ENCODE data around the gene C4orf17. TPM values are rescaled to one million over a fixed set of nuclear protein-coding genes. Genes with fewer than 3 reads are reported as not detected.
"Not testable (repeated sequence)": the region's sequence is repeated elsewhere in the genome, so short reads cannot be mapped to it uniquely, and the experiment has no call there.

Gene C4orf17
- not detected for total RNA-seq

DNA sequence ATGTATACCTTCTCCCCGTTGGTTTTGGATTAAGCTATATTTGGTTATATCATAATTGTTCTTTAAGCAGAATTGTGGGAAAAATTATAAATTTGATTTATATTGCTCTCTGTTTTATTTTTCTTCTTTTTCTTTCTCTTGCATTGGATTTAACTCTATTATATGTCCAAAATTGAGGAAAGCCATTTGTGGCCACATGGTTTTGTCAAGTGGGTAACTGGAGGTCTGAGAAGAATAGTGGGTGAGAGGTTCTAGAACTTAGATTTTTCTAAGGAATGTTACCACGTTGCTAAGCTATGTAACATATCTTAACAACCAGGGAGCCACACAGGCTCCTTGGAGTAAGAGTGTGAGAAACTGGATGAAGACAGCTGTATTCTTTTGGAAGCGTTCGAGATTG lies at the start of gene C4orf17:
Gene C4orf17, plus strand, starts transcription at position 301 of the 400 bp plus-strand sequence. CDS start 2,061 bp downstream, outside the sequence.
- Mint-ChIP-seq H3K4me1 (ENCODE audit: low read depth) (peaks cover 38% of the 10 kb centered on the region), H3K9me3 (no peaks in the 10 kb centered on the region)

DNA sequence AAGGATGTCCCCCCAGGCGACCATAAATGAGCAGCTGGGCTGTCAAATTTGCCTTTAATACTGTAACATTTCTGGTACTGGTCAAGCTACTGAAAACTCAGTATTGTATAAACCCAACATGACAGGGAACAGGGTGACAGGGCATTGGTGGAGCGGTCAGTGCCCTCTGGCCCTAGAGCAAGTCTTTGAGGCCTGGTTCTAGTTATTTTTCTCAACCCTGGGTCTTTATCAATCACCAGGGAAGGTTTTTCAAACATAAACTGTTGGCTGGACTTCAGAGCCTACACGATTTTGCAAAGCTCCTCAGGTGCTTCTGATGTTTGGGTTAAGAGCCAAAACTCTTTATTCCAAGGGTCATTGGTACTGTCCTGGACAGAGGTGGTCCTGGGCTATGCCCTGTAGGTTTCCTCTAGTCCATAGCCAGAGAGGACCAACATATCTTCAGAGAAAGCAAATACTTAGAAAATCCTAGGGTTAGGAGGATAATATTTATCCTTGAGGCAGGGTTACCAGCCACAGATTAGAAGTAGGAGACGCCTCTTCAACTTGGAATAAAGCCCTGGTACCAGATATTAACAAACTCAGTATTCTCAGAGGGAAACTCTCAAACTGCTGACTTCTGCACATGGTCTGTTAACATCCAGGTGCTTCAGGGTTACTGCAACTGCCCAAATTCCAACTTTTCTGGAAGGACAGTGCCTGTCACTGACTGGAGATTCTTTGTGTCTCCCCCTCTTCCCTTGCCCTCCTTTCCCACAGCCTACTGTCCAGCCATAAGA lies 49.0 kb upstream of the C4orf17 start:
- H3K4me3 Mint-ChIP-seq: no peak overlapping the region
- no peaks in the 10 kb centered on the region for H3K4me1 Mint-ChIP-seq (ENCODE audit: low read depth)
- H3K36me3 Mint-ChIP-seq (ENCODE audit: insufficient read depth): no peaks in the 10 kb centered on the region
- H3K27me3 Mint-ChIP-seq (ENCODE audit: low read depth): peaks cover 13% of the 10 kb centered on the region
- ATAC-seq (no peak), DNase-seq (no peak)
- H3K9me3 Mint-ChIP-seq: no peaks in the 10 kb centered on the region

More for the DNA sequence above, at the start of gene C4orf17:
- ATAC-seq: no peak
- Mint-ChIP-seq H3K27me3 (ENCODE audit: low read depth) (peaks cover 3% of the 10 kb centered on the region), H3K36me3 (ENCODE audit: insufficient read depth) (no peaks in the 10 kb centered on the region), H3K4me3 (no peak within 1 kb of the TSS)
- no peak for DNase-seq

DNA sequence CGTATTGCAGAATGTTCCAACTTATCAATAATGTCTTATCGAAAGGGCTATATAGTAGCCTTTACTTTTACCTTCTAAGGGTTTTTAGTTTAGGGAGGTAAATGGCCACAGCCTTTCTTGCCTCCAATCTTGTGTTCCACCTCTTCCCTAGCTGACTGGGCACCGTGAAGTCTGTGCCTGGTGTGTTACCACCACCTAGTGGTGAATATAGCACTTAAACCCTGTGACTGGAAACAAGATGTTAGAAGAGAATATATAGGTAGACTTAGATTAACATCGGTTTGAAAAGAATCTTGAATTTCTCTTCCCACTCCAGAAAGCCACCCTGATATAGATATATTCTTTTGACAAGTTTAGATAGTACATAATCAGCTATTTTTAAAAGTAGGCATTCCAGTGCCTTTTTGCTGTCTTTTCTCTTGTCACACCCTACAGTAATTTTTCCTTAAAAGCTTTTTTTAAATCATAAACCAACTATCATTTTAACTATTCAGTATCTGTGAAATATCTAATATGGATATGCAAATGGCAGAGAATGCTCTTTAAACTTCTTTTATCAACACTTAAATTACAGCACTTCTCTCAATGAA lies 47.9 kb upstream of the C4orf17 start:
- no peak overlapping the region for H3K4me3 Mint-ChIP-seq
- H3K27me3 Mint-ChIP-seq (ENCODE audit: low read depth): peaks cover 10% of the 10 kb centered on the region
- H3K36me3 Mint-ChIP-seq (ENCODE audit: insufficient read depth): no peaks in the 10 kb centered on the region
- DNase-seq: peak; percentile 30
- no peaks in the 10 kb centered on the region for H3K4me1 Mint-ChIP-seq (ENCODE audit: low read depth)
- peak; percentile 63 to 71 for ATAC-seq
- H3K9me3 Mint-ChIP-seq: no peaks in the 10 kb centered on the region

DNA sequence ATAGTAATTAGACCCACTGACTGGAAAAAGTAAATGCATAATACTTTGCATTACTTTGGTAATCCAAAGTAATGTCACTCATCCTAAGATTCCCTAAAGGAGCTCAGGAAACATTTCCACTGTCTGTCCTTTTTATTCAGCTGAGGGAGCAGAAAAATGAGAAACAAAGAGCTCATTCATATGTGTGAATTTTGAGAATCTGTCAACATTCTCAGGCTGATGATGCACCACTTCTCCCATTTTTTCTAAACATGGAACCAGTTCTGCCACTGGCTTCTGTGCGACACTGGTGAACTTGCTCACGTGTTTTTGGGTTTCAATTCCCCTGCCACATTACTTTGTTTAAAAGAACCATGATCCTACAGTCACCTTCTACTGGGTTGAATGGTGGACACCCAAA lies 47.3 kb upstream of the C4orf17 start:
- no peak for ATAC-seq
- H3K9me3 Mint-ChIP-seq: no peaks in the 10 kb centered on the region
- H3K36me3 Mint-ChIP-seq (ENCODE audit: insufficient read depth): no peaks in the 10 kb centered on the region

DNA sequence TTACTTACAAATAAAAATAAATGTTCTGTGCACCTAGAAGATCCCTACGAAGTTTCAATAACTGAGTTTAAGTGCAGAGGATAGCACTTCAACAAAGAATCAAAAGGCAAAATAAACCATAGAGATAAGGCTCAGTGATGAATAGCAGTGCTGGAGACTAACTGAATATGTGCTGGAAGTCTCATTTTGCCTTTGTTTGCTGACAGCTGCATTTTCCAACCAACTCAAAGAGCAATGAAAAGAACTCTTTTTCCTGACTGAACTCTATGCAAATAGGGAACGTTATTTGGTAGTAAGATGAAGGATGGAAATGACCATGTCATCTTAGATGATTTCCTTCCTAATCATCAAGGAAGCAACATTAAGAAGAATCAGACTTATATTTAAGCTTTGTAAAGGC lies 42.9 kb upstream of the C4orf17 start:
- ATAC-seq (no peak), DNase-seq (no peak)
- Mint-ChIP-seq H3K27me3 (ENCODE audit: low read depth) (peaks cover 8% of the 10 kb centered on the region), H3K36me3 (ENCODE audit: insufficient read depth) (no peaks in the 10 kb centered on the region), H3K9me3 (no peaks in the 10 kb centered on the region), H3K4me1 (ENCODE audit: low read depth) (no peaks in the 10 kb centered on the region), H3K4me3 (no peak overlapping the region)

More for the DNA sequence above, 47.3 kb upstream of the C4orf17 start:
- Mint-ChIP-seq H3K4me3 (no peak overlapping the region), H3K27me3 (ENCODE audit: low read depth) (peaks cover 10% of the 10 kb centered on the region), H3K4me1 (ENCODE audit: low read depth) (no peaks in the 10 kb centered on the region)
- DNase-seq: no peak

DNA sequence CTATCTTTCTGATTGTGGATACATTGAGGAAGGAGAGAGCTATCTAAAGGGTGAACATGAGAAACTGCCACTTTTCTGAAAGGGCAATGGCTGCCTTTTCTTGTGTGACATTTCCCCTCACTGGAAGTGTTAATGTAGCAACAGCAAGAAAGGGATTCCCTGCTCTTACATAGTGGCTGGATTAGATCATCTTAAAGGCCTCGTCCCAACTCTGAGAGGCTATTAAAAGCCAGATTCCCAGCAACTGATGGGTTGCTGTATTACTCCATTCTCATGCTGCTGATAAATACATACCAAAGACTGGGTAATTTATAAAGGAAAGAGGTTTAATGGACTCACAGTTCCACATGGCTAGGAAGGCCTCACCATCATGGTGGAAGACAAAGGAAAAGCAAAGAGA lies 41.9 kb upstream of the C4orf17 start:
- DNase-seq (no peak), ATAC-seq (no peak)
- H3K27me3 Mint-ChIP-seq (ENCODE audit: low read depth): peaks cover 7% of the 10 kb centered on the region
- H3K4me3 Mint-ChIP-seq: no peak overlapping the region
- no peaks in the 10 kb centered on the region for H3K4me1 Mint-ChIP-seq (ENCODE audit: low read depth)
- no peaks in the 10 kb centered on the region for H3K9me3 Mint-ChIP-seq
- no peaks in the 10 kb centered on the region for H3K36me3 Mint-ChIP-seq (ENCODE audit: insufficient read depth)

DNA sequence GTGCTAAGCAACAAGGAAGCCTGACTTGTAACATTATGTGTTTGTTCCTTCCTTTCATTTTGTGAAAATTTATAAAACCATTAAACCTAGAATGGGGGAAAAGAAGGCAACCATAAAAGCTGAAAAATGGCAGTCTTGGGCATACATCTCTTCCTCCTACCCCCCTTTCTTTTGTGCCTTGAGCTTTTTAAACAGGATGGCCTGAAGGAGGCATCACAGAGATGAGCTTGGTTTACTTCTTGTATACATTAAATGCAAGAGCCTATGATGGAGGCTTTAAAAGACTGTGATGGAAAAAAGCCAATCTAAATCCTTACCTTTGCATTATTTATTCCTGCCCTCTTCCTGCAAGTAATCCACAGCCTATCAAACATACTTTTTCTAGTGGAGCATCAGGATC lies 39.5 kb upstream of the C4orf17 start:
- no peak for DNase-seq
- H3K36me3 Mint-ChIP-seq (ENCODE audit: insufficient read depth): no peaks in the 10 kb centered on the region
- no peak overlapping the region for H3K4me3 Mint-ChIP-seq
- peaks cover 2% of the 10 kb centered on the region for H3K27me3 Mint-ChIP-seq (ENCODE audit: low read depth)
- no peaks in the 10 kb centered on the region for H3K4me1 Mint-ChIP-seq (ENCODE audit: low read depth)
- H3K9me3 Mint-ChIP-seq: no peaks in the 10 kb centered on the region
- no peak for ATAC-seq

DNA sequence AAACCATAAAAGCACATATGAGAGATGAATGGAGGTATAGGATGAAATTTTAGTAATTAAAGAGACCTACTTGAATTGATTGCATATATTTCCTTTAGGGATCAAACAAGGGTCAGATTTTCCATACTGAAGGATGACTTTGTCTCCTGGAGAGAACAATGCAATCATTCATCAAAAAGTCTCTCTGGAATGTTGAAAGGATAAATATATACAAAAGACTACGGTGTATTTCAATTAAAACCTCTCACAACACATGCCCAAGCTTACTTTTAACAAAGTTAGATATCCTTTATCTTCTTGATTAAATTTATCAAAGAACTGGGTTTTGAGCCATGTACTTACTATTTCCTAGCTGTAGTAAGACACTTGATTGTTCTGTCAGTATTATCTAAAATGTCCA lies 38.9 kb upstream of the C4orf17 start:
- peaks cover 2% of the 10 kb centered on the region for H3K27me3 Mint-ChIP-seq (ENCODE audit: low read depth)
- no peaks in the 10 kb centered on the region for H3K9me3 Mint-ChIP-seq
- DNase-seq: no peak
- H3K4me3 Mint-ChIP-seq: no peak overlapping the region
- no peak for ATAC-seq
- H3K36me3 Mint-ChIP-seq (ENCODE audit: insufficient read depth): no peaks in the 10 kb centered on the region
- H3K4me1 Mint-ChIP-seq (ENCODE audit: low read depth): no peaks in the 10 kb centered on the region

DNA sequence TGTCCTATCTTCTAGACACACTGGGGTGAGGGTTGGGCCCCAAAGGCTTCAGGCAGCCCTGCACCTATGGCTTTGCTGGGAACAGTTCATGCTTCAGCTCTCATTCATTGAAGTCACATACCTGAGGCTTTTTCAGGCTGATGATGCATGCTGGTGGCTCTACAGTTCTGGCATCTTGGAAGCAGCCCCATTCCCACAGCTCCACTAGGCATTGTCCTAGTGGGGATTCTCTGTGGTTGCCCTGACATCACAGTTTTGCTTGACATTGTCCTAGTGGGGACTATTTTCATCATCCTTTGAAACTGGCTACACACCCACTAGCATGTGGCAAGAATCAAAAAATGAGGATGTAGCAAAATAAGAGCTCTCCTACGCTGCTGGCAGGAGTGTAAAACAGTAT lies 37.7 kb upstream of the C4orf17 start:
- Mint-ChIP-seq H3K4me3 (no peak overlapping the region), H3K36me3 (ENCODE audit: insufficient read depth) (no peaks in the 10 kb centered on the region), H3K9me3 (no peaks in the 10 kb centered on the region), H3K4me1 (ENCODE audit: low read depth) (no peaks in the 10 kb centered on the region), H3K27me3 (ENCODE audit: low read depth) (peaks cover 2% of the 10 kb centered on the region)
- ATAC-seq (no peak), DNase-seq (no peak)

DNA sequence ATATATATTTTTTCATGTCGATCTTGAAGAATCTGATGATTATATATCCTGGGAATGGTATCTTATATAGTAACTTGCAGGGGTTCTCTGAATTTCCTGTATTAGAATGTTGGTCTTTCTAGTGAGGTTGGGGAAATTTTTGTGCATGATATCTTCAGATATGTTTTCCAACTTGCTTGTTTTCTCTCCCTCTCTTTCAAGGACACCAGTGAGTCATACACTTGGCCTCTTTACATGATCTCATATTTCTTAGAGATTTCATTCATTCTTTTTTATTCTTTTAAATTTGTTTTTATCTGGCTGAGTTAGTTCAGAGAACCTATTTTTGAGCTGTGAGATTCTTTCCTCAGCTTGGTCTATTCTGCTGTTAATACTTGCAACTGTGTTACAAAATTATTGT lies 27.2 kb upstream of the C4orf17 start:
- no peaks in the 10 kb centered on the region for H3K27me3 Mint-ChIP-seq (ENCODE audit: low read depth)
- H3K9me3 Mint-ChIP-seq: peaks cover 31% of the 10 kb centered on the region
- DNase-seq: no peak
- no peaks in the 10 kb centered on the region for H3K4me1 Mint-ChIP-seq (ENCODE audit: low read depth)
- H3K4me3 Mint-ChIP-seq: no peak overlapping the region
- no peak for ATAC-seq
- H3K36me3 Mint-ChIP-seq (ENCODE audit: insufficient read depth): no peaks in the 10 kb centered on the region

DNA sequence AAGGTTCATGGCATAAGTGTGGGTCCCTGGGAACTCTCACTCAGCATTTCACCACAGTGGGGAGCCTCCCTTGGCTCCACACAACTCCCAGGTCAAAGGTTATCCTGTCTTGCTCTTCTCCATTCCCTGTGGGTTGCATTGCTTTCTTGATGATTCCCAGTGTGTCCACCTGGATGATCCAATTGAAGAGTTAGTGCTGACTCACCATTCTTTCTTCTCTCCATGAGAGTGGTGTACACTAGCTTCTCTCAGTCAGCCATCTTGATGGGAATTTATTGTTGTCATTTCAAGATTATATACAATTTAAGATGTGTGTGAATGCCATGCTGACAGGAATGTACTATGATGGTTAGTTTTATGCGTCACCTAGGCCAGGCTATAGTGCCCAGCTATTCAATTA lies 25.6 kb upstream of the C4orf17 start:
- DNase-seq (no peak), ATAC-seq (no peak)
- no peaks in the 10 kb centered on the region for H3K27me3 Mint-ChIP-seq (ENCODE audit: low read depth)
- H3K36me3 Mint-ChIP-seq (ENCODE audit: insufficient read depth): no peaks in the 10 kb centered on the region
- peaks cover 37% of the 10 kb centered on the region for H3K9me3 Mint-ChIP-seq
- H3K4me3 Mint-ChIP-seq: no peak overlapping the region
- H3K4me1 Mint-ChIP-seq (ENCODE audit: low read depth): no peaks in the 10 kb centered on the region

DNA sequence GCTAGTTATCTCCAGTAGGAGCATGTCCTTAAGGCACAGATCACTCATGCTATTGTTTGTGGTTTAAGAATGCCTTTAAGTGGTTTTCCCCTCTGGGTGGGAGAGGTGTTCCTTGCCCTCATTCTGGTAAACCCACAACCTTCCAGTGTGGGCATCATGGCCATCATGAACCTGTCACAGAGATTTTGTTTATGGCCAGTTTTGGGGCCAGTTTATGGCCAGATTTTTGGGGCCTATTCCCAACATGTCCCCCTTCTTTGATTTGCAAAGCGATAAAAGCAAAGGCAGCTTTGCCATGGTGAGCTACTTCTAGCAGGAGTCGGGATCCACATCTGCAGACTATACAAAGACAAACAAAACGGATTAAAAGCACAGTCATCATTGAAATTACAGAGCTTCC lies 24.2 kb upstream of the C4orf17 start:
- H3K36me3 Mint-ChIP-seq (ENCODE audit: insufficient read depth); H3K27me3 Mint-ChIP-seq (ENCODE audit: low read depth); DNase-seq; H3K4me3 Mint-ChIP-seq; ATAC-seq; H3K4me1 Mint-ChIP-seq (ENCODE audit: low read depth): not testable (repeated sequence)
- peaks cover 37% of the 10 kb centered on the region for H3K9me3 Mint-ChIP-seq

DNA sequence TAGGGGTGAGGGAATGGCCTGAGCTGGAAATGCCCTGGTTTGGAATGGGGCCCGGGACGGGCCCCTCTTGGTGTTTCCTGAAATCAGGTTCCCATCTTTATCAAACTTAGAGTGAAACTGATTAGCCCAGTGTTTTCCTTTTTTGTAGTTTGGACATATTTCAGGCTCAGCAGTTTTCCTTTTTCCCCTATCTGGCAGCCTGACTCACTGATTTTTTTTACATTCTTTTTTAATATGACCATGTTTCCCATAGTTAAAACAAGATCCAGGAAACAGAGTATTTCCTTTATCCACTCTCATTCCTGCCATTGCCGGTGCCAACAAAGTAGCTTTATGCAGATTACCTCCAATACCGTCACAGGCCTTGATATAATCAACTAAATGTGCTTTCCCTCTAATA lies 20.5 kb upstream of the C4orf17 start:
- Mint-ChIP-seq H3K36me3 (ENCODE audit: insufficient read depth) (peaks cover 5% of the 10 kb centered on the region), H3K4me3 (no peak overlapping the region), H3K9me3 (peaks cover 46% of the 10 kb centered on the region), H3K27me3 (ENCODE audit: low read depth) (peaks cover 2% of the 10 kb centered on the region), H3K4me1 (ENCODE audit: low read depth) (no peaks in the 10 kb centered on the region)
- DNase-seq (no peak), ATAC-seq (no peak)

DNA sequence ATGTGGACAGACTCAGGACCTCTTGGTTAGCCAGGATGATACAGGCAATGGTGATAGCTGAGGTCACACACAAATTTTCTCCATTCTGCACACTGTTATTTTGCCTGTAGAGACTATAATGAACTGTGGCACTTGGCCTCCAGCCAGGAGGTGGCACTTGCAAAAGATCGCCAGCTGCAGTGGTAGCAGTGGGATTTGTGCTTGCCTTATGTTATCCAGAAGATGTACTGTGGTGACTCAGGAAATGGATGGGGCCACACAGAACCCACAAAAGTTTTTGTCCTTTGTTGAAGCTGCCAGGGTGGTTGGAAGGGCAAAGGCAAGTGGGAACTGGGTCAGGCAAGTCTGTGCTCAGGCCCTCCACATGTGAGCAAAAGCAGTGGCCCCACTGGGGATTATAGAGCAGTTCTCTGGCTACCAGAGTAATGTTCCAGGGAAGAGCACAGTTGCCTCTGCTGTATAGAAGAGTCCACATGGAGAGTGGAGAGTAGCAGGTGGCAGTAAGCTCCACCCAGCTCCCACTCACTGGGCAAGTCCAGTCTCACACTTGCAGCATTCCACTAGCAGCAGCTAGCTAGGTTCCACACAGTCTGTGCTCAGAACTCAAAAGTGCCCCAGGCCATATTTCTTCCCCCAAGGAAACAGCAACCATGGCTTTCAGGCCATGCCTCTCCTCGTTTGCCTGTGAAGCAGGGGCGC lies 5.9 kb upstream of the C4orf17 start:
- ATAC-seq: no peak
- H3K36me3 Mint-ChIP-seq (ENCODE audit: insufficient read depth): no peaks in the 10 kb centered on the region
- H3K27me3 Mint-ChIP-seq (ENCODE audit: low read depth): no peaks in the 10 kb centered on the region
- DNase-seq: no peak
- no peak overlapping the region for H3K4me3 Mint-ChIP-seq
- H3K9me3 Mint-ChIP-seq: no peaks in the 10 kb centered on the region
- peaks cover 52% of the 10 kb centered on the region for H3K4me1 Mint-ChIP-seq (ENCODE audit: low read depth)

DNA sequence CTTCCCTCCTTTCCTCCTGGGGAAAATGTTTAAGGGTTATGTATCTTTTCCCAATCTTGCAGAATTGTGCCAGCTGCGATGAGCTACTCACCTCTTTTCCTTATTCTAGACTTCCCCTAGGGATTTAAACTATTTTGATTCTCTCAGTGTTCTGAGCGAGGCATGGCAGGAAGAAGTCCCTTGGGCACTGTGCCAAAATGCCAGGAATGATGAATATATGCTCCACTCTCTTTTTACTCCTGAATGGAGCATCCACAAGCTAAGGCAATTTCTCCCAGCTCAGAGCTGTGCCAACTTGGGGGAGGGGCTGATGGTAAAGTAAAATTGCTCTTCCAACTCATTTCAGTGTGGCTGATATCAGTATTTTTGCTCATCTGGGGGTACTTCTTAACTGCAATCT lies 4.0 kb upstream of the C4orf17 start:
- ATAC-seq: no peak
- H3K27me3 Mint-ChIP-seq (ENCODE audit: low read depth): no peaks in the 10 kb centered on the region
- peaks cover 52% of the 10 kb centered on the region for H3K4me1 Mint-ChIP-seq (ENCODE audit: low read depth)
- H3K4me3 Mint-ChIP-seq: no peak overlapping the region
- no peaks in the 10 kb centered on the region for H3K9me3 Mint-ChIP-seq
- no peaks in the 10 kb centered on the region for H3K36me3 Mint-ChIP-seq (ENCODE audit: insufficient read depth)
- no peak for DNase-seq
